Naive B cell (primary cell): ENCODE results near the gene CACNA1C. TPM values are rescaled to one million over a fixed set of nuclear protein-coding genes. Genes with fewer than 3 reads are reported as not detected.

Source experiments
- ATAC-seq, 2 donors: fragments of 150-1000 bp; cut with Tn5 transposase; 2 replicates each; pipeline ENCODE4 v1.10.0; 2021; ENCODE audit warnings: low read depth in 2 of 2, mild to moderate bottlenecking in 2 of 2, moderate library complexity in 2 of 2
- DNase-seq: peaks from one replicate; pipeline ENCODE4 v3.0.0; 2022
- H3K27ac Mint-ChIP-seq, 6 donors: one replicate each; pipeline ENCODE4 v1.8.0; 2020 to 2022; ENCODE audit warnings: mild to moderate bottlenecking in 6 of 6, mixed read lengths in 6 of 6, moderate library complexity in 5 of 6, inconsistent platforms in 2 of 6
- H3K27me3 Mint-ChIP-seq, 3 donors: one replicate each; pipeline ENCODE4 v1.8.0; 2021 to 2022; ENCODE audit warnings: mixed read lengths in 3 of 3, mild to moderate bottlenecking in 1 of 3
- H3K36me3 Mint-ChIP-seq, 2 donors: one replicate each; pipeline ENCODE4 v1.8.0; 2020 to 2022; ENCODE audit warnings: mixed read lengths in 2 of 2, inconsistent platforms in 1 of 2, mild to moderate bottlenecking in 1 of 2
- H3K4me1 Mint-ChIP-seq, 3 donors: one replicate each; pipeline ENCODE4 v1.8.0; 2020 to 2022; ENCODE audit warnings: mixed read lengths in 3 of 3, inconsistent platforms in 1 of 3, mild to moderate bottlenecking in 1 of 3, moderate library complexity in 1 of 3
- H3K4me3 Mint-ChIP-seq, 8 donors: one replicate each; pipeline ENCODE4 v1.8.0; 2020 to 2022; ENCODE audit warnings: mild to moderate bottlenecking in 8 of 8, mixed read lengths in 8 of 8, moderate library complexity in 8 of 8, inconsistent platforms in 2 of 8
- H3K9me3 Mint-ChIP-seq, 7 donors: one replicate each; pipeline ENCODE4 v1.8.0; 2020 to 2022; ENCODE audit warnings: mixed read lengths in 7 of 7, mild to moderate bottlenecking in 5 of 7, inconsistent platforms in 2 of 7, moderate library complexity in 1 of 7
- polyA plus RNA-seq, 6 donors: library from polyadenylated mRNA; unstranded; fragments of 300-500 nt; fragmentation: Illumina TruSeq; gene quantifications; one replicate each; pipeline ENCODE4 v1.2.3, GENCODE V29; 2021; ENCODE audit warnings: low read depth in 6 of 6

CACNA1C gene
- polyA plus RNA-seq, 6 donors from 2014 or later: 0.03 to 0.09 (median 0.06) TPM; not detected in 1

DNA sequence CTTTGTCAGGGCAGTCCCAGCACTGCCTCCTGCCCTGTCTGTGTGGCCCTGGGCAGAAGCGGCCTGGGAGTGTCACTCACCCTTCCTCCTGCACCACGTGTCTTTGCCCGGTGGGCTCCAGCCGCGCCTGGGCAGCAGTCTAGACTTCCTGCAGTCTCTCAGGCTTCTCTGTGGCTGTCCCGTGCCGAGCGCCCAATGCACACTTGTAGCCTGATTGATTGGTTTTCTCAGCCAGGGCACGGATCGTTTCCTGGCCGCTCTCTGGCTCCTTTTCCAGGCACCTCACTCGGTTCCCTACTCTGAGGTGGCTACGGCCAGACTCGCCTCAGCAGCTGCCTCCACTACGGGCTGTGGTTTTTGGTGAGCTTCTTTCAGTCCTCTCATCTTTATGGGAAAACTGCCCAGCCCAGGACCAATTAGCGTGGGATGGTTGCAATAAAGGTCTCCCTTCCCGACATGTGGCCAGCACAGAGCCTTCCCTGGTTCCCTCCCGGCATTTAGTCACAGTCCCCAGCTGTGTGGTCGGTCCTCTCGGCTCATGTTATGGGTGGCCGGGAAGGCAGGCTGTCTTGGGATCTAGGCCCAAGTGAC is 133.1 kb downstream of the CACNA1C start:
- no peak for DNase-seq
- Mint-ChIP-seq H3K9me3 (no peaks in the 10 kb centered on the region), H3K4me1 (peaks cover 0 to 6% (median 4%) of the 10 kb centered on the region in 3 donors), H3K27me3 (peaks cover 4 to 8% (median 7%) of the 10 kb centered on the region in 3 donors), H3K36me3 (no peaks in the 10 kb centered on the region), H3K27ac (no peak overlapping the region), H3K4me3 (no peak overlapping the region)
- ATAC-seq: no peak

DNA sequence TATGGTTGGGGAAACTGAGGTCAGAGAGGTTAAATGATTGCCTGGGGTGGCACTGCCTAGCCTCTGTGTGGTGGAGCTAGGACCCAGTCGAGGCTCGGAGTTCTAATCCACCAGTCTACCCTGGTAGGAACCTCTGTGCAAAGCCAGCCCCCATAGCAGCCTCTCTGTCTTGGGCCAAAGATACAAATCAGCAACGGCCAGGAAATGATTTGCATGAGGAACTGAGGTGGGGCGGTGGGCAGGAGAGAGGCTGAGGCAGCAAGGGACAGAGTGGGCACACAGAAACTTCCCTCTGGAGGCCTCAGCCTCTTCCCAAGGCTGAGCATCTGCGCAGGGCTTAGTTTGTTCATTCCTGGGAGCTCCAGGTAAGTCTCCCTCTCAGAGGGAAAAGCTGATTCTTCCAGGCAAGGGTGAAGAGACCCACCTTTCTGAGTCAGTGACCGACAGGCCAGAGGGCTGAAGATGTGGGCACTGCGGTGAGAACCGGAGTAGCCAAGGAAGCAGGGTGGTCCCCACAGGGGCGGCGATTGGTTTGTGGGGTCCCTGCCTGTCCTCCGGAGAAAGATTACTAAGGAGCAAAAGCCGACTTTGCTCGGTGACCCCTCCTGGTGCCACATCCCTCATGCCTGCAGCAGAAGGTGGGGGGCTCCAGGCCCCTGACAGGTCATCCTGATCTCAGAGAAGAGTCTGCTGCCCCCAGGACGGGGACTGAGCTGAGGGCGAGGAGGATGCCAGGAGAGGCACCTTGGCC is 134.6 kb downstream of the CACNA1C start:
- Mint-ChIP-seq H3K4me3 (peak overlapping the region in 1 of 8 donors; percentile 36), H3K27me3 (peaks cover 4 to 8% (median 4%) of the 10 kb centered on the region in 3 donors), H3K36me3 (no peaks in the 10 kb centered on the region), H3K27ac (no peak overlapping the region), H3K4me1 (peaks cover 0 to 6% (median 4%) of the 10 kb centered on the region in 3 donors), H3K9me3 (peaks cover 0 to 3% (median 0%) of the 10 kb centered on the region in 7 donors)
- ATAC-seq (no peak), DNase-seq (no peak)

DNA sequence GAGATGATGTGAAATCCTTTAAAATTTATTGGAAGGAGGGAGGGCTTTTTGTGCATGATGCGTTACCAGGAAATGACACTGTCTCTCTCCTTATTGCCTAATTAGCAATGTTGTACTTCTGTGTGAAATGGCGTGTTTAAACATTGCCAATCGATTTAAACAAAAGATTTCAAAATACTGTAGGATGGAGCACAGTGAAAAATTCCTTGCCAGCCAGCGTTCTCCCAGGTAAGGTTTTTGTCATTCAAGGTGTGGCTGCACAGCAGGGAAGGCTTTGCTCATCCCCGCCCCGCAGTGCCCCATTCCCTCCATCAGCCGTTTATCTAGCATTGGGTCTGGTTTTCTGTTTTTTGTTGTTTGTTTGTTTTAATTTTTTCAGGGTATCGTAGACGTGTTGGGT is 137.3 kb downstream of the CACNA1C start:
- peaks cover 0 to 7% (median 4%) of the 10 kb centered on the region in 3 donors for H3K27me3 Mint-ChIP-seq
- ATAC-seq: no peak
- no peaks in the 10 kb centered on the region for H3K36me3 Mint-ChIP-seq
- no peak overlapping the region for H3K27ac Mint-ChIP-seq
- H3K9me3 Mint-ChIP-seq: peaks cover 0 to 3% (median 0%) of the 10 kb centered on the region in 7 donors
- DNase-seq: no peak
- no peaks in the 10 kb centered on the region for H3K4me1 Mint-ChIP-seq
- H3K4me3 Mint-ChIP-seq: no peak overlapping the region

DNA sequence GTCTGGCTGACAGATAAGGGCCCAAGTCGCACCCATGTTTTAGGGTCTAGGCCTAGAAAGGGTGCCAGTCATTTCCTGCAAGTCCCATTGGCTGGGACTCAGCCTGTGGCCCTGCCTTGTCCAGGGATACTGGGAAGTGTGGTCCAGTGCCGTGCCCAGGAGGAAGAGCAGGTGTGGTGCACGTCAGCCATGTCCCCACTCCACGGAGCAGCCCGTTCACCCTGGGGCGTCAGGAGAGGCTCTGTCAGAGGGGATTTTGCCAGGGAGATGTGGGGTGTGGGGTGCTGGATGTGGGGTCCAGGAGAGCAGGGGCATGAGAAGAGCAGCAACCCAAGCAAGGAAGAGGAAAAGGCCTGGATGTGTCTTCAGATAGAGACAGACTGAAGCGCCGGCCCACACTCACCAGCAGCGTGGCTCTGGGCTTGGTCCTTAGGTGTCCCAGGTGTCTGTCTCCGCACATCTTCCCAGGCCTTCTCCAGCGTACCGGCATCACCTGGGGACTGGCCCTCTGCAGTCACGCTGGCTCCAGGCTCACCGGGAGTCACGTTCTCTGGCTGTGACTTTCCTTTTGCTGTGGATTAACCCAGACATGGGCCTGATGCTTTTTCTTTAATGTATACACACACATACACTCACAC is 138.2 kb downstream of the CACNA1C start:
- Mint-ChIP-seq H3K36me3 (no peaks in the 10 kb centered on the region), H3K27me3 (peaks cover 0 to 14% (median 9%) of the 10 kb centered on the region in 3 donors), H3K9me3 (peaks cover 0 to 3% (median 0%) of the 10 kb centered on the region in 7 donors), H3K4me3 (no peak overlapping the region), H3K4me1 (no peaks in the 10 kb centered on the region), H3K27ac (peak overlapping the region in 1 of 6 donors; percentile 20)
- ATAC-seq (no peak), DNase-seq (no peak)

DNA sequence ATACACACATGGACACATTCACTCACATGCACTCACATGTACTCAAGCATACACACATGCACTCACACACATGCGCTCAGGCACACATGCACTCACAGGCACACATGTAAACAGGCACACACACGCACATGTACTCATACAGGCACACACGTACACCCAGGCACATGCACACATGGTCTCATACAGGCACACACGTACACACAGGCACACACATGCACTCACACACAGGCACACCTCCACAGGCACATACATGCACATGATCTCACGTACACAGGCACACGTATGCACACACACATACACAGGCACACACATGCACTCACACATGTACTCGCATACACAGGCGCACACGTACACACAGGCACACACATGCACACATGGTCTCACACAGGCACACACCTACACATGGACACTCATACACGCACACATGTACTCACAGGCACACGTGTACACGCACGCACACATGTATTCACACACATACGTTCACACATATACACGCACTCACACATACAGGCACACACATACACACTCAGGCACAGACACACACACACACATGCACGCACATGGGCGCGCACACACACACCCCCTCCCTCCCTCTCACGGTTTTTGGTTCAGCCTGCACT is 138.9 kb downstream of the CACNA1C start:
- Mint-ChIP-seq H3K27me3 (peaks cover 0 to 14% (median 11%) of the 10 kb centered on the region in 3 donors), H3K4me1 (no peaks in the 10 kb centered on the region), H3K36me3 (no peaks in the 10 kb centered on the region), H3K4me3 (no peak overlapping the region), H3K9me3 (peaks cover 0 to 3% (median 0%) of the 10 kb centered on the region in 7 donors), H3K27ac (no peak overlapping the region)
- ATAC-seq (no peak), DNase-seq (no peak)

DNA sequence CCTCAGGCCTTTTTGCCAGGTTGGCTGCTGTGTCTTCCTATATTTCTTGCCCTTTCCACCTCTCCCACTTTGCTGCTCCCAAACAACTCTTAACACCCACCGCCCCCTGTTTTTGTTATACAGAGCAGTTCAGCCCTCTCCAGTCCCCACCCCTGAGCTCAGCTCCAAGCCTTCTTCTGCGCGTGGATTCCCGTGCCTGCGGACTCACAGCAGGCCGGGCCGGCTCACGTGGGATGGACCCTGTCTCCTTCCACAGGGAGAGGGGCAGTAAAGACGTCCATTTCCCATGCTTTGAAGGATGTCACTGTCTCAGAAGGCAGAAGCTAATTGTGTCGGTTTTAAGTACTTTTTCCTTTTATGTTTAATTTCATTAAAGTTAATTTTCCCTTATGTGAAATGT is 139.4 kb downstream of the CACNA1C start:
- no peak for ATAC-seq
- no peaks in the 10 kb centered on the region for H3K4me1 Mint-ChIP-seq
- peaks cover 0 to 17% (median 14%) of the 10 kb centered on the region in 3 donors for H3K27me3 Mint-ChIP-seq
- no peak overlapping the region for H3K27ac Mint-ChIP-seq
- no peak for DNase-seq
- peaks cover 0 to 3% (median 0%) of the 10 kb centered on the region in 7 donors for H3K9me3 Mint-ChIP-seq
- H3K4me3 Mint-ChIP-seq: no peak overlapping the region
- no peaks in the 10 kb centered on the region for H3K36me3 Mint-ChIP-seq

DNA sequence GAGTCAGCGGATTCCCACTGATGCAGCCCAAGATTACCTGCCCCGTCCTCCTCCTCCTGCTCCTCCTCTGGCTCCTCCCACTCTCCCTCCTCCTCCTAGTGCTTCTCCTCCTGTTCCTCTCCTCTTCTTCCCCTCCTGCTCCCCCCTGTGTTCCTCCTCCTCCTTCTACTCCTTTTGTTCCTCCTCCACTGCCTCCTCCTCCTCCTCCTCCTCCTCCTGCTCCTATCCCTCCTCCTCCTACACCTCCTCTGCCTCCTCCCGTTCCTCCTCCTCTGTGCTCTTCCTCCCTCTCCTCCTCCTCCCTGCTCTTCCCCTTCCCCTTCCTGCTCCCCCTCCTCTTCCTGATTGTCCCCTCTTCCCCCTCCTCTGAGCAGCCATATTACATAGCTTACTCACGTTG is 141.3 kb downstream of the CACNA1C start:
- DNase-seq (no peak), ATAC-seq (no peak)
- peaks cover 0 to 3% (median 0%) of the 10 kb centered on the region in 7 donors for H3K9me3 Mint-ChIP-seq
- no peaks in the 10 kb centered on the region for H3K36me3 Mint-ChIP-seq
- H3K4me3 Mint-ChIP-seq: no peak overlapping the region
- H3K27ac Mint-ChIP-seq: no peak overlapping the region
- peaks cover 0 to 17% (median 15%) of the 10 kb centered on the region in 3 donors for H3K27me3 Mint-ChIP-seq
- H3K4me1 Mint-ChIP-seq: no peaks in the 10 kb centered on the region

DNA sequence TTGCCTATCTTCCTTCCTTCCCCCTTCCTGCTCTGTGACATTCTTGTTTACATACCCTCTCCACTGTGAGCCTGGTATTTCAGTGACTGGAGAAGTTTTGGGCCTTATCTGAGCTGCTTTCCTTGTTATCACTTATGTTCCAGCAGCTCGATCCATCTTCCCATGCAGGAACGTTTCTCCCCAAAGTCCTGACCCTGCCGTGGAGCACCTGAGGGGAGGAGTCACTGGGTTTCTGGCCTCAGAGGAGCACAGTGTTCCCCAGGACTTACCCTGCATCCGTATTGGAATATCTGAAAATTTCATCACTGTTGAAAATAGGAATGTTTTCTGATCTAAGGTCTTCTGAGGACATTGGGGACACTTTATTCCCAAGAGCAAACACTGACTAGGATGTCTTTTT is 141.8 kb downstream of the CACNA1C start:
- no peak overlapping the region for H3K4me3 Mint-ChIP-seq
- H3K27ac Mint-ChIP-seq: no peak overlapping the region
- DNase-seq (no peak), ATAC-seq (no peak)
- peaks cover 0 to 19% (median 15%) of the 10 kb centered on the region in 3 donors for H3K27me3 Mint-ChIP-seq
- H3K36me3 Mint-ChIP-seq: no peaks in the 10 kb centered on the region
- no peaks in the 10 kb centered on the region for H3K4me1 Mint-ChIP-seq
- peaks cover 0 to 3% (median 0%) of the 10 kb centered on the region in 7 donors for H3K9me3 Mint-ChIP-seq

DNA sequence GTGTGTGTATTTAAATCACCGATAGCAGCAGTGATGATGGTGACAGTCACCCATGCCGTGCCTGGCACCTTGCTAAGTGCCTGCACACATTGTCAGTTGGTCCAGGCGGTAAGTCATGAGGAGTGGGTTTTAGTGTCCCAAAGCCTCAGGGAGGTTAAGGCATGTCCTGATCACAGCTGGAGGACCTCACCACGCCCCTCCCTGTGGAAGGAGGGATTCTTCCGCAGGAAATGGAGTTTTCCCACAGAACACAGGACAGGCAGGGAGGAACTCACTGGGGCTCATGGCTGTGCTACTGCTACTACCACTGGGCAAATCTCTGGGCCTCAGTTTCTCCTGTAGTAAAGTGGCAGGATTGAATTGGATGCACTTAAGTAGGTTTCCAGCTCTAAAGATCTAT is 142.3 kb downstream of the CACNA1C start:
- no peak overlapping the region for H3K4me3 Mint-ChIP-seq
- H3K36me3 Mint-ChIP-seq: no peaks in the 10 kb centered on the region
- H3K27ac Mint-ChIP-seq: no peak overlapping the region
- peaks cover 0 to 19% (median 15%) of the 10 kb centered on the region in 3 donors for H3K27me3 Mint-ChIP-seq
- no peaks in the 10 kb centered on the region for H3K4me1 Mint-ChIP-seq
- no peak for DNase-seq
- H3K9me3 Mint-ChIP-seq: peaks cover 0 to 3% (median 0%) of the 10 kb centered on the region in 7 donors
- ATAC-seq: no peak

DNA sequence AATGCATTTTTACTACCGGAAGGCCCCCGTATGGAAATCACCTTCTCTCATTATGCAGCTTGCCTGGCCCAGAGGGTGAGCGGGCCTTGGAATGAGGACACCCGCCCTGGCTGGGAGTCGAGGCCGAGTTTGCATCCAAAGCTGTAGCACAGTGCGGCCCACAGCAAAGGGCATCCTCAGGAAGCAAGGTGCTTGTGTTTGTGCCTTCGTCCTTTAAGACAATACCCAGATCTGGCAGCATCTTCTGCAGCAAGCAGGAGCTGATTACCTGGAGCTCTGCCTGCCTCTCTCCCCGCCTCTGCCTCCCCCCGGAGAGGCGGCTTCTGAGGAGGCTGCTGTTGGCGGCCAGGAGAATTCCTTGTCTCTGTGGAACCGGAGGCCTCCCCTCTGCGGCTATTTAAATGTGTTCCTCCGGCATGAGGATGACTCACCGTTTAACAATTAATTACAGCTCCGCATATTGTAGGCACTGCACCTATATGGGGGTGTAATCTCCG is 145.3 kb downstream of the CACNA1C start:
- ATAC-seq (no peak), DNase-seq (no peak)
- Mint-ChIP-seq H3K4me3 (no peak overlapping the region), H3K9me3 (no peaks in the 10 kb centered on the region), H3K36me3 (no peaks in the 10 kb centered on the region), H3K4me1 (no peaks in the 10 kb centered on the region), H3K27ac (no peak overlapping the region), H3K27me3 (peaks cover 0 to 25% (median 22%) of the 10 kb centered on the region in 3 donors)

DNA sequence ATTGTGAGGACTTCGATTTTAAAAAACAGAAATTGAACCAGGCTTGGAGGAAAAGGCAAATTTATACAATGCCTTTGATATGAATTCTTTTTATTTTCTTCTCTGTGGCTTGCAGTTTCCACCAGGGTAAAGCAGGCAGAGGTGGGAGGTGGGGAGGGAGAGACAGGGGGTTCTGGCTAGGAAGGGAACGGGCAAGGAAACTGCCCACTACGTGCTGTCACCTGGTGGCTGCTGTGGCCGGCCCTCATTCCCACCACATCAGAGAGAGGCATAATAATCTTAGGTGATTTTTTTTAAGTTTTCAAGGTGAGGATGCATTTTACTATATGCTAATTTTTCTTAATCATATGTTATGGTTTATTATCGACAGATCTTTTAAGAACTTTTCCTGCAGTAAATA is 145.8 kb downstream of the CACNA1C start:
- DNase-seq (no peak), ATAC-seq (no peak)
- H3K27ac Mint-ChIP-seq: no peak overlapping the region
- peaks cover 0 to 25% (median 22%) of the 10 kb centered on the region in 3 donors for H3K27me3 Mint-ChIP-seq
- H3K4me1 Mint-ChIP-seq: no peaks in the 10 kb centered on the region
- peaks cover 0 to 1% (median 0%) of the 10 kb centered on the region in 7 donors for H3K9me3 Mint-ChIP-seq
- H3K4me3 Mint-ChIP-seq: no peak overlapping the region
- no peaks in the 10 kb centered on the region for H3K36me3 Mint-ChIP-seq

DNA sequence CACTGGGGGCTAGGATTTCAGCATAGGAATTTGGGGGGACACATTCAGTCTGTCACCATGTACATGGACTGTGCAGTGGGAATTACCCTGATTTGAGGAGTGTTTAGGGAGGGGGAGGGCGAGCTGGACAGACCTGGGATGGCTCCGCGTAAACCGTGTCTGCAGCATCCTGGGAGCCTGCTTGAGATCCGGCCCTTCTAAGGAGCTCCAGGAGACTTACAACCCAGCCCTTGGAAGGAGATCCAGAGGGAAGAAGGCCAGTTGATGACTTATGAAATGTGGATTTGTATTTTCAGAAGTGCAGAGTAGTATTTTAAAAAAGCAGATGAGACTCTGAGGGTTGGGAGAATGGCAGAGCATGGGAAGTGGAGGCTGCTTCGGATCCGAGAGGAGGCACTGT is 153.2 kb downstream of the CACNA1C start:
- Mint-ChIP-seq H3K4me1 (no peaks in the 10 kb centered on the region), H3K9me3 (peaks cover 0 to 4% (median 0%) of the 10 kb centered on the region in 7 donors), H3K4me3 (no peak overlapping the region), H3K27ac (no peak overlapping the region), H3K36me3 (no peaks in the 10 kb centered on the region), H3K27me3 (peaks cover 0 to 12% (median 6%) of the 10 kb centered on the region in 3 donors)
- ATAC-seq (no peak), DNase-seq (no peak)
